Cardiac fibroblast (primary cell): ENCODE results near the gene ARHGAP24.

Experiments used
- DNase-seq, 2 donors: peaks; one replicate each; pipeline versions ENCODE4 v3.0.0 to v3.0.0-alpha.2; 2010; ENCODE audit warnings: low read depth in 2 of 2
- H3K4me3 ChIP-seq, 2 donors: replicated peaks in 1 of 2; 1 replicate in 1 of 2; 2 replicates in 1 of 2; pipeline ENCODE4 v1.5.1; 2011; ENCODE audit warnings: low read depth in 2 of 2, low read length in 2 of 2, mild to moderate bottlenecking in 2 of 2, moderate library complexity in 1 of 2
- CTCF ChIP-seq: IDR thresholded peaks from one replicate; pipeline ENCODE4 v1.5.1; 2011; ENCODE audit warnings: low read depth, mild to moderate bottlenecking, low read length, inconsistent platforms

The ARHGAP24 gene

GRCh38 chr4:85607624-85608023 lies 132.7 kb downstream of the ARHGAP24 start:
- no peak for DNase-seq
- TF ChIP-seq CTCF = no peak
- no peak overlapping the region for H3K4me3 ChIP-seq

GRCh38 chr4:85610450-85610849 lies 135.5 kb downstream of the ARHGAP24 start:
- no peak for DNase-seq
- no peak for TF ChIP-seq CTCF

GRCh38 chr4:85611661-85612060 lies 136.7 kb downstream of the ARHGAP24 start:
- H3K4me3 ChIP-seq = no peak overlapping the region
- no peak for TF ChIP-seq CTCF
- no peak for DNase-seq

More at GRCh38 chr4:85610450-85610849, 135.5 kb downstream of the ARHGAP24 start:
- H3K4me3 ChIP-seq = no peak overlapping the region

- TF ChIP-seq CTCF = no peak
- DNase-seq = no peak
- H3K4me3 ChIP-seq = no peak overlapping the region
Observed at GRCh38 chr4:85613901-85614300, 139.0 kb downstream of the ARHGAP24 start.

- H3K4me3 ChIP-seq = no peak overlapping the region
- TF ChIP-seq CTCF = no peak
- DNase-seq = no peak
Observed at GRCh38 chr4:85615952-85616351, 141.0 kb downstream of the ARHGAP24 start.

- no peak for TF ChIP-seq CTCF
- no peak overlapping the region for H3K4me3 ChIP-seq
- DNase-seq = no peak
Observed at GRCh38 chr4:85617202-85617601, 142.3 kb downstream of the ARHGAP24 start.

GRCh38 chr4:85632981-85633380 lies 158.0 kb downstream of the ARHGAP24 start:
- DNase-seq = no peak
- TF ChIP-seq CTCF = no peak

More at GRCh38 chr4:85632981-85633380, 158.0 kb downstream of the ARHGAP24 start:
- no peak overlapping the region for H3K4me3 ChIP-seq
